GM21619 (cell line): Measurements from ENCODE around the gene LSM7.

ENCODE experiments used
- ATAC-seq: cut with Tn5 transposase; IDR thresholded peaks from one replicate; pipeline ENCODE4 v1.9.1; 2021; ENCODE audit not compliant: unreplicated experiment

Gene LSM7

DNA sequence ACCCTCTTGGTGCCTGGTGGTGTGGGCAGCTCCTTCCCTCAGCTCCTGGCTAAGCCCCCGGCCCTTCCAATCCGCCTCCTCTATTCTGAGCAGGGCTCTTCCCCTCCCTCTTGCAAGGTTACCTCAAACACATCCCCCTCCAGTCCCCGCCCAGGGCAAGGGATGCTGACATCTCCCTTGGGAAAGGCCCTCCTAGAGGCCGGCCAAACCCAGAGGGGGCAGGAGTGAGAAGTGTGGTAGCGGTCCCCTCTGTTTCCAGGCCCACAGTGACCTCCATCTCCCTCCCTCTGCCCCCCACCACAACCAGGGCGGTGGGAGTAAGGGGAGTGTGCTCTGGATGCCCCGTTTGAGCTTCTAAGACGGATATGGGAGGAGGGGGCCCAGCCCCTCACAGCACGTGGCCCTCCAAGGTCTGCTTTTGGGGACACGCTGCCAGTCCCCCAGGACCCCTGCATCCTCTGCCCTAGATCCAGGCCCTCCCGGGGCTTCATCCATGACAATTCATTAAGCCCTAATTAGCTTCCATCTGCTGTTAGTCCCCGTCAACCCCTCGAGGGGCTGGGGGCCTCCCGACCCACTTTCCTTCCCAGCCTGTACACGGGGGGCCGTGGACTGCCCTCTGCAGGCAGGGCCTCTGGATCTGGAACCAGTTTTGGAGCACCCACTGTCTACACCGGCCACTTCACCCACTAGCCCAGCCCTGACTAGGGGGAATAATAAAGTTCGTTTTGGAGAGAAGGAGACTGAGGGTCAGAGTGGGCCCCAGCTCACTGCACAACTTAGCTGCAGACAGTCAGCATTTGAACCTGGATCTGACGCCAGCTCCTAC is 22.7 kb downstream of the LSM7 start:
- no peak for ATAC-seq

DNA sequence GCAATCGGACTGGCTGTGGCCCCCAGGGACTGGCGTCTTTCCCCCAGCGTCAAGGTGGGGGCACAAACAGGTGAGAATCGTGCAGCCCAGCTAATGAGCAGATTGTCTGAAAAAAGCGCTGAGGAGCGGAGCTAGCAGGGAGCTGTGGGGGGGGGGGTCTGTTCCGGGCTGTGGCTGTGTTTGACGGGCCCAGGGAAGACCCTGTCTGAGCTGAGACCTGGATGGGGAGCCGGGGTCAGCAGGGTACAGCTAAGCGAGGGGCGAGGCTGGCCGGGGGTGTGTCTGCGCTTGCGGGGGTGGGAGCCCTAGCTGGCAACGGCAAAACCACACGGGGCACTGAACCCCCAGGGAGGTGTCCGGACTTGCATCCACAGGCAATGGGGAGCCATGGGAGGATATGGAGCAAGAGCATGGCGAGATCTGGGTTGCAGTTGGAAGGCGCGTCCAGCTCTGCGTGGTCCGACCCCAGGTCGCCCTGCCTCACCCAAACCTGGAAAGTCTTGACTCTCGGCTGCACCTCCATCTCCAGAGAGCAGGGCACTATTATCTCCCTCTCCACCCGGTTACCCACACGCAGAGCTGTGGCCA is 25.1 kb downstream of the LSM7 start:
- no peak for ATAC-seq

DNA sequence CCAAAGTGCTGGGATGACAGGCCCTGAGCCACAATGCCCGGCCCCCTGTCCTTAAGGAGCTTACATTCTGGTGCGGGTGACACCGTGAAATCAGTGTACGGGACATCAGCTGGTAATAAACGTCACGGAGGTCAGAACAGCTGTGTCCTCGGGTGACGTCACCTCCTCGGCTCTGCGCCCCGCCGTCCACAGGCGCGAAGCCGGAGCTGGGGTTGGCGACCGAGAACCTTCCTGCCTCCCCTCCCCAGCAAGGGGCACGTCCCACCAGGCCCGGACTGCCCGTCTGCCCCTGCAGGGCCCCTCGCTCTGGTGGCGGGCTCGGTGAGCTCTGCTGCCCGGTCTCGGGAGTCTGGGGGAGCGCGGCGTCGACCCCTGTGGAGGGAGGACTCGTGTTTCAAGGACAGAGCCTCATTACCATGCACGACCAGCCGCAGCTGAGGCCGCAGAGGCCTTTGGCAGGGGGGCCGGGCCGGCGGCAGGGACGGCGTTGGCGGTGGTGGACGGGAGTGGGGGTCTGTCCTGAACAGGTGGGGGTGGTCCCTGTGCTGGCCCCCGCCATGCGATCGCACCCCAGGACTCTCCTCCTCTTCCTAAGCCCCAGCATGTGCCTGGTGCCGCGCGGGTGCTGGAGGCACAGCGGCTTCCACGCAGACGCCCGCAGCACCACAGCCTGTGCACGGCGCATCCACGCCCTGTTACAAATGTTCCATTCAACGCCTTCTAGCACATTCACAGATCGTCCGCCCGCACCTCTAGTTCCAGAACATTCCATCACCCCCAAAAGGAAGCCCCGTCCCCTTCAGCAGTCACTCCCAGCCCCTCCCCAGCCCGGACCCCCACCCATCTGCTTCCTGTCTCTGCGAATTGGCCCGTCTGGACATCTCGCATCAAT is 25.8 kb downstream of the LSM7 start:
- no peak for ATAC-seq

DNA sequence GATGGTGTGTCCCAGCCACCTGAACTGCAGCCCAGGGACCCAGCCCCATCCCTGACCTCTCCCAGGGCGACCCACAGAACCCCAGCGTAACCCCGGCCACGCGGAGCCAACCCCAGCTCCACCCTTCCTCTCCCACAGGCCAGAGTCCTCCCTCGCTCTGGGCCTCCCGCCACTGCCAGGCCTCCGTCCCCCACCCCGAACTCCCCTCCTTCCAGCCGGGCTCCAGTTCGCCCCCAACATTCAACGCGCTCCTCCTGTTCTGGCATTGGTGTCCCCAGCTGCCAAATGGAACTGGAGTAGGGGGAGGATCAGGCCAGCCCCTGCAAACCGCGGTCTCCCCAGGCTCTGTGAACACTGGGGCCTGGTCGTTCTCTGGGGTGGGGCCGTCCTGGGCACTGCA is 27.9 kb downstream of the LSM7 start:
- ATAC-seq: no peak

DNA sequence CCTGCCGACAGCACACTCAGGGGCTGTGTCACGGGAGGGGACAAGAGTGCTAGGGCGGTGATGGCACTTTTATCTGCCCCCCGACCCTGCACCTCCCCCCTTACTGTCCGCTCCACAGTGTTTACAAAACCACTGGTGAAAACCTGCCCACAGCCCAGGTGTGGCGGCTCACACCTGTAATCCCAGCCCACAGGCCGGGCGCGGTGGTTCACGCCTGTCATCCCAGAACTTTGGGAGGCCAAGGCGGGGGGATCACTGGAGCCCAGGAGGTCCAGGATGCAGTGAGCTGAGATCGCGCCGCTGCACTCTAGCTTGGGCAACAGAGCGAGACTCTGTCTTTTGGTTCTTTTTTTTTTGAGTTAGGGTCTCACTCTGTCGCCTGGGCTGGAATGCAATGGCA is 32.2 kb downstream of the LSM7 start:
- ATAC-seq: no peak

DNA sequence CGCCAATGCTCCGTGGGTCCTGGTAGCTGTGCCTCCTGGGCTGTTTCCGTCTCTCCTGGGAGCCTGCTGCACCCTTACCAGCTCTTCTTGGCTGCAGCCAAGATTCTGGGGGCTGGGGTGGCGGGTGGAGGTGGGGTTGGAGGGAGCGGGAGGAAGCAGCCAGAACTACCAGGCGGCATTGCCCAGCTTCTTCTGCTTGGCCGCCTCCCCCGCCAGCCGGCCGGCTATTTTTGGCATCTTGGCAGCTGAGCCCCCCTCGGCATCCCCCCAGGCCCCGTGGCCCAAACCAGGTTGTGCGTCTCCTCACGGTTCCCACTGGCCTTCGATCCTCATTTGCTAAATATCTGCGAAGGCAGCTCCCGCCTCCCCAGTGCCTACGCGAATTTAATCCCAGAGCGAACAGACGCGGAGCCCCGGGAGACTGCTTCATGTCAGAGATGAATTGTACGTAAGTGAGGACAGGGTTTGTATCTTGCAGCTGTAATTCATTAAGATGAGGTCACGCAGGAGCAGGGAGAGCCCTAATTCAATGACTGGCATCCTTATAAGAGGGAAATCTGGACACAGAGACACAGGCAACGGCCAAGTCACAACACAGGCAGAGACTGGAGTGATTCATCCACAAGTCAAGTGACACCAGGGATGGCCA is 33.6 kb downstream of the LSM7 start:
- ATAC-seq: no peak

DNA sequence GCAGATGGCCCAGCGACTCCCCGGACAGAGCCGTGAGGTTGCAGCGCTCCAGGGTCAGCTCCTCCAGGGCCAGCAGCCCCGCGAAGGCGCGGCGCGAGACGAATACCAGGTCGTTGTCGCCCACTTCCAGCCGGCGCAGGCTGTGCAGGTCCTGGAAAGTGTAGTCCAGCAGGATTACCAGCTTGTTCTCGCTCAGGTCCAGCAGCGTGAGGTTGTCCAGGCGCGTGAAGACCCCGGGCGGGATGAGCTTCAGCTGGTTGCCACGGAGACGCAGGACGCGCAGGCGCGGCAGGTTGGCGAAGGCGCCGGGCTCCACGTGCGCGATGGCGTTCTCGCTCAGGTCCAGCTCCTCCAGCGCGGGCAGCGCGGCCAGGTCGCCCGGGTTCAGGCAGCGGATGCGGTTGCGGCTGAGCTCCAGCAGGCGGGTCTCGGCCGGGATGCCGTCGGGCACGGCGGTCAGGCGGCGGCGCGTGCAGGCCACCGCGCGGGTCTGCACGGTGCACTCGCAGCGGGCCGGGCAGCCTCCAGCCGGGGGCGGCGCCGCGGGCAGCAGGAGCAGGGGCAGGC is 37.1 kb downstream of the LSM7 start:
- ATAC-seq: no peak

DNA sequence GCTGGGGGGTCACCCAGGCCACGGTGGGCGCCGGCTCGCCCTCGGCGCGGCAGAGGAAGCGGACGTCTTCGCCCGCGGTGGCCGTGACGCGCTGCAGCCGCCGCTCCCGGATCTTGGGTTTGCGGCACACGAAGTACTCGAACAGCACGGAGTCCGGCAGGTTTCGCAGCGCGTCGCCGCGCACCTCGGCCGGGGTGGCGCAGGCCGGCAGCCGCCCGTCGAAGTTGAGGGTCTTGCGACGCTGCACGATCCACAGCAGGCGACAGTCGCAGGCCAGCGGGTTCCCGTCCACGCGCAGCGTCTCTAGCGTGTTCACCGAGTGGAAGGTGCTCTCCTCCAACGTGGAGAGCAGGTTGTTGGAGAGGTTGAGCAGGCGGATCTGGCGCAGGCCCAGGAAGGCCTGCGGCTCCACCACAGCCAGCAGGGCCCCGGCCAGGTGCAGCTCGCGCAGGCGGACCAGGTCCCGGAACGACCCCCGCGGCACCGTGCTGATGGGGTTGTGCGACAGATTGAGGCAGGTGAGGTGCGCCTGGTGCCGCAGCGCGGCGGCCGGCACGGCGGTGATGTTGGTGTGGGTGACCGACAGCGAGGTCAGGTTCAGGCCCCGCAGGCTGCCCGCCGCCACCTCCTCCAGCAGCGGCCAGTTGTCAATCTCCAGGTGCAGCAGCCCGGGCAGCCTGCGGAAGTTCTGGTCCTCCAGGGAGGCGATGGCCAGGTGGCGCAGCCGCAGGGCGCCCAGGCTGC is 37.8 kb downstream of the LSM7 start:
- ATAC-seq: peak; percentile 10

DNA sequence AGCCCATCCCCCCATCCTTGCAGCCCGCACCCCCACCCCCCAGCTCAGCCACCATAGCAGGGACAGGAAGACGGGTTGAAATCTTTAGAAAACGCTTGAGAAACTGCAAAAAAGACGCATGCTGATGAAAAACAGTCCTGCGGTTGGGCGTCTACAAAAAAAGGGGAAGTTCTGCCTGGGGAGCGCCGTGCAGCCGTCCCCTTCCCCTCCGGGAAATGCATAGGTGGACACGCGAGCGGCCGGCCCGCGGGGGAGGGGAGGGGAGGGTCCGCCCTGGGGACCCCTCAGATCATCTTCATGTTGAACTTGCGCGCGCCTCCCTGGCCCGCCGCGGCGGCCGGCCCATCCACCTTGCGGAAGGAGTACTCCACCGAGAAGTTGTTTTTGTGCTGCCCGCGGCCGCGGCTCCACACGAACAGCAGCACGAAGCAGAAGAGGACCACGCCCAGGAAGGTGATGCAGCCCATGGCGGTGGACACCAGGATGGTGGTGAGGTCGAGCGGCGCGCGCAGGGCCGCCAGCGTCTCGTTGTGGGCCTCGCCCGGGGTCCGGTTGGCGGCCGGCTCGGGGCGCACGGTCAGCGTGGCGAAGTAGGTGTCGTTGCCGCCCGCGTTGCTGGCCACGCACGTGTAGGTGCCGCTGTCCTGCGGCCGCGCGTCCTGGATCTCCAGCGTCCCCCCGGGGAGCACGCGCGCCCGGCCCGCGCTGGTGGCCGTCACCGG is 38.5 kb downstream of the LSM7 start:
- ATAC-seq: peak; percentile 43

DNA sequence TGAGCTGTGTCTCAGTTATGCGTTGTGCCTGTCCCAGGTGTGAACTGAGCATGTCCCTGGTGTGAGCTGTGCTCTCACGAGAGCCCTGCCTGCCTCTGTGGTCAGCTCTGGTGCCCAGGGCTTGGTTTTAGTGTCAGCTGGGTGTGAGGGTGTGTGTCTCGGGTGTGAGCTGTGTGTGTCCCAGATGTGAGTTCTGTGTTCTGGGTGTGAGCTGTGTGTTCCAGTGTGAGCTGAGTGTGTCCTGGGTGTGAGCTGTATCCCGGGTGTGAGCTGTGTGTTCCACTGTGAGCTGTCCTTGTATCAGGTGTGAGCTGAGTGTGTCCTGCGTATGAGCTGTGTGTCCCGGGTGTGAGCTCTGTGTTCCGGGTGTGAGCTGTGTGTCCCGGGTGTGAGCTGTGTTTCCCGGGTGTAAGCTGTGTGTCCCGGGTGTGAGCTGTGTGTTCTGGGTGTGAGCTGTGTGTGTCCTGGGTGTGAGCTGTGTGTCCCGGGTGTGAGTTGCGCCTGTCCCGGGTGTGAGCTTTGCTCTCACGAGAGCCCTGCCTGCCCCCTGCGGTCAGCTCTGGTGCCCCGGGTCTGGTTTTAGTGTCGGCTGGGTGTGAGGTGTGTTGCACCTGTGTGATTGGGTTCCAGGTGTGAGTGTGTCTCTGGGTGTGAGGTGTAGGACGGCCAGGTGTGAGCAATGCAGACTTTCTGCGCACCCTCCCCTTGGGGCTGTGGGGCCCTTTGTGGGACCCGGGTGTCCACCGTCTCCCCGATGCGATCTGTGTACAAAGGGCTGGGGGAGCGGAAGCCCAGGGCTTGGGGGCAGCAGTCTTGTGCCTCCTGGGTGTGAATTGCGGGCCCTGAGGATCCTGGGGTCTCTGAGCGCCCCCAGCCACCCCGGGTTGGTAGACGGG is 39.3 kb downstream of the LSM7 start:
- ATAC-seq: peak; percentile 16

DNA sequence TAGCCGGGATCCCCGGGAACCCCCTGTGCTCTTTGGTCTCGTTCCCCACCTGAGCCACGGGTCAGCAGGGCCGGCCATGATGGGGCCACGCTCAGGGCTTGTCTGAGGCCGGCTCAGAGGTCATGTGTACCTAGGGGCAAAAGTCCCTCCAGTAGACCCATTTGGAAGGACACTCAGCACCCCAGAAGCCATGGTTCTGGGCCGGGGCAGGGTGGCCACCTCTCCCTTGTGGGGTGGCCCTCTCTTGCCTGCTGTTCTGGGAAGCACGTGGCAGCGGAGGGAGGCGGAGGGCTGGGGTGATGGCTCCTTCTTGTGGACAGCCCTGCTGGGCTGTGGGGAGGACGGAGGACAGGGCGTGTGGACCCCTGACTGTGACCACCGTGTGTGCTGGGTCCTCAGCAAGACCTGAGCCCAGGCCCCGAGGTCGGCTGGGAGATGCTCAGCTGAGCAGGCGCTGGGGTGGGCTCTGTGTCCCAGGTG is 40.0 kb downstream of the LSM7 start:
- ATAC-seq: no peak

DNA sequence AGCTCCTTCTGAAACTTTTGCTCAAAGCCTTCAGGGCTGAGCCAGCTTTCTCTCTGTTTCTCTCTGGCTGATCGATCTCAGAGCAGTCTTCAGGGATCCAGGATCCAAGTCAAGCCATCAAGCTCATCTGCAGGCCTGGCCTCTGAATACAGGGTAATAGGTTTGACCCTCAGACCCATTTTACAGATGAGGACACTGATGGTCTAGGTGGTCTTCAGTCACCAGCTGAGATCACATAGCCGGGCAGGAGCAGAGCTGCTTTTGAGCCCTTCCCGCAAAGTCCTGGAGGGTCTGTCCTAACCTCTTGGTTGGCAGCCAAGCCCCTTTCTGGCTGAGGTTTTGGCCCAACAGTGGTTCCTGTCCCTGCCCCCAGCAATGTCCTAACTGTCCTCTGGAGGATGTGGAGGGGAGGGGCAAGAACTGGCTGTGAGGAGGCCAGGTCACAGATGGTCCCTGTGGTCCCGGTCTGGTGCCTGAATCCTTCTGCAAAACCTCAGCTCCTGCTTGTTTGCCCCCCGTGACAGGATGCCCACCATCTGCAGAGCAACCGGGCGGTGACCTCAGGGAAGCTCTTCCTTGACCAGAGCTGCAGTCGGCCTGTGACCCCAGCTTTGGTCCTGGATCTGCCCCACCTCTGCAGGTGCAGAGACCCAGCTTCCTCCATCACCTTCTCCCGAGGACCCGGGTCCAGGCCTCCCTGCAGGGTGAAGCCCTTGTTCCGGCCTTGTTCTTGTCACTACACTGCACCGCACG is 40.6 kb downstream of the LSM7 start:
- no peak for ATAC-seq

DNA sequence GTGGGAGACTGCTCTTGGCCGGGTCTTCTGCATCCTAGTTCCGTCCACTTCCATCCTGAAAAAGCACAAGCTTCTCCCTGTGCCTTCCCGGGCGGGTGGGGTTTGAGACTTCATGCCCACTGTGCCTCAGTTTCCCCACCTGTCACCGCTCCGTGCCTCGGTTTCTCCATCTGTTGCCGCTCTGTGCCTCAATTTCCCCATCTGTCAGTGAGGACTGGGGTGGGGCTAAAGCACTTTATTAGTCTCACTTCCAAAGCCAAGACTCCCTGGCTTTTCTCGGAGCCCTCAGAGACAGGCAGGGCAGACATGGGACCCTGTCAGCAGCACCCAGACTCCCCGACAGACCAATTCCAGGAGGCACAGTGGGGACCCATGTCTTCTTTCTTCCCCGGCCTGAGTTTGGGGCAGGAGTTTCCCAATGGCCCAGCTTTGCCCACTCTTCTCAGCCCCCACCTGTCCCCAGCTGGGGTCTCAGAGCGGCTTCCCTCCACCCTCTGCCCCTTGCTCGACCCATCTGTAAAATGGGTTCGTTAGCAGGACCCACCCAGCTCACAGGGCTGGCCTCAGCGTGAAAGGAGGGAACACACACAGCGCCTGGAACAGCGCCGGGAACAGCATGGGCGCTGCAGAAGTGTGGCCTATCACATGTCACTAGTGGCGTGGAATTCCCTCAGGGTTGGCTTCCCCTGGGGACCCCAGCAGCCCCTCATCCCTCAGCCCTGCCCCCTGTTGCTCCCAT is 41.8 kb downstream of the LSM7 start:
- no peak for ATAC-seq

DNA sequence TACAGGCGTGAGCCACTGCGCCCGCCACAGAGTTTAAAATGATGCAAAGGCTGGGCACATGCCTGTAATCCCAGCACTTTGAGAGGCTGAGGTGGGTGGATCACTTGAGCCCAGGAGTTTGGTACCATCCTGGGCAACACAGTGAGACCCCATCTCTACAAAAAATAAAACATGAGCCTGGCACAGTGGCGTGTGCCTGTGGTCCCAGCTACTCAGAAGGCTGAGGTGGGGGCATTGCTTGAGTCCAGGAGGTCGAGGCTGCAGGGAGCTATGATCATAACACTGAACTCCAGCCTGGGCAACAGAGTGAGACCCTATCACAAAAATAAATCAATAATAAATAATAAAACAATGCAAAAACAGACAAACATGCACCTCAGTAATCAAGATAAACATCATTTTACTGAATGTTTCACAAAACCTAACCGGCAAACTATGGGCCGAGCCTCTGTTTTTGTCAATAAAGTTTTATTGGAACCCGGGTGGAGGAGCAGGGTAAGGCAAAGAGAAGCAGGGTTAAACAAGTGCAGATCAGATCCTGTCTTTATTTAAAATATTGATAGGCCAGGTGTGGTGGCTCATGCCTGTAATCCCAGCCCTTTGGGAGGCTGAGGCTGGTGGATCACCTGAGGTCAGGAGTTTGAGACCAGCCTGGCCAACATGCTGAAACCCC is 44.4 kb downstream of the LSM7 start:
- ATAC-seq: no peak

DNA sequence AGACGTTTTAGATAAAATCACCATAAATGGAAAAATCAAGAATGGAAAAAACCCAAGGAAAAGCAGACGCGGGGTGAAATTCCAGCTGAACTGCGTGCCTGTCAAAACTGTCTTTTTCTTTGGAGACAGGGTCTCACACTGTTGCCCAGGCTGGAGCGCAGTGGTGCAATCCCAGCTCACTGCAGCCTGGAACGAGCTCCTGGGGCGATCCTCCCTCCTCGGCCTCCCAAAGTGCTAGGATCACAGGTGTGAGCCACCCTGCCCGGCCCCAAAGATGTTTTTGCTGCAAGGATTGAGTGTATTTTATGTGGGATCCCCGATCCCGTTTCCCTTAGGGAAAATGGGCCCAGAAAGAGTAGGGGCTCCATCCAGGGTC is 45.5 kb downstream of the LSM7 start:
- no peak for ATAC-seq

DNA sequence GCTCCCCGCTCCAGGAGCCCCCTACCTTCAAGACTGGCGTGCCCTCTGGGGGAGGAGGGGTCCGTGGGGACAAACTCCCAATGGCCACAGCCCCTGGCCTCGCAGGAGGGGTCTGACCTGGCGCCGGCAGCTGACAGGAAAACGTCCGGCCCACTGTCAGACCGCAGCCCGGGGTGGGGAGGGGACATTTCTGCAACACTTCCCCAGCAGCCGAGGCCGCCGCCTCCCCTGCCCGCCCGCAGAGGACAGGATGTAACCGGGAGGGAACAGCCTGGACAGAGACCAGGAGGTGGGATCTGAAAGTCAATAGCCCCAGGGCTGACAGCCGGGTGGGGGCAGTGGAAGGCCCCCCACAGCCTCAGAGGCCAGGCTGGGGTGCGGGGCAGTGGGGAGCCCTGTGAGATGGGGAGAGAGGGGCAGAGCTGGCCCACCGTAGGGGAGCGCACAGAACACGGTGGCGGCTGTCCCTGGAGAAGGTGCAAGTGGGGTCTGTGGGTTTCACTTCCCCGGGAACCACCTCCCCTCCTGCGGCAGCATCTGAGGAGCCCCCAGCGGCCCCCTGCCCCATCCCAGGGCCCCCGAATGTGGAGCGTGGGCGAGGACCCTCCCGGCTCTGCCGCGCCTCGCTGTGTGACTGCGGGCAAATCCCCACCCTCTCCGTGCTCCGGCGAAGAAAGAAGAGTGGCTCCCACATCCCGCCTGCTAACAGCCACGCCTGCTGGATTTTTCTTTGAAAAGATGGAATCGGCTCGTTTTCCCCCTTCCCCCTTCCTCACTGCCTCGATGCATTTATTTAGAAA is 46.1 kb downstream of the LSM7 start, which contains the start of gene PEAK3:
Gene PEAK3, minus strand, starts transcription at position 114 of the 800 bp plus-strand sequence. CDS start 1,244 bp downstream, outside the sequence.
- ATAC-seq: no peak
